ENCODE data around the gene DEGS2.

The DEGS2 gene

GRCh38 chr14:100109594-100109955 is 49.9 kb downstream of the DEGS2 start:
- no peak for DNase-seq

- DNase-seq: no peak
Observed at GRCh38 chr14:100108840-100109593, 50.4 kb downstream of the DEGS2 start.

GRCh38 chr14:100108042-100108825 is 51.2 kb downstream of the DEGS2 start:
- DNase-seq: peak; percentile 7 to 81

- DNase-seq: no peak
Observed at GRCh38 chr14:100107236-100107635, 52.2 kb downstream of the DEGS2 start.

- no peak for DNase-seq
Observed at GRCh38 chr14:100106250-100107112, 53.0 kb downstream of the DEGS2 start.

- no peak for DNase-seq
Observed at GRCh38 chr14:100105357-100106169, 53.9 kb downstream of the DEGS2 start.

- DNase-seq: no peak
Observed at GRCh38 chr14:100104523-100105300, 54.7 kb downstream of the DEGS2 start.

GRCh38 chr14:100104006-100104352 is 55.5 kb downstream of the DEGS2 start:
- DNase-seq: no peak

- DNase-seq: no peak
Observed at GRCh38 chr14:100103250-100104005, 56.0 kb downstream of the DEGS2 start.

GRCh38 chr14:100102156-100102785 is 57.2 kb downstream of the DEGS2 start:
- DNase-seq: no peak

GRCh38 chr14:100100032-100100703 is 59.3 kb downstream of the DEGS2 start:
- no peak for DNase-seq

- no peak for DNase-seq
Observed at GRCh38 chr14:100098171-100098570, 61.3 kb downstream of the DEGS2 start.

GRCh38 chr14:100096656-100097055 is 62.8 kb downstream of the DEGS2 start:
- no peak for DNase-seq

Measured in NCI-H526 (cell line).